NB4 (cell line): ENCODE measurements around the gene CTTNBP2.

Experiments
- DNase-seq: peaks from one replicate; pipeline ENCODE4 v3.0.0; 2010; ENCODE audit warnings: low read depth
- H3K4me3 ChIP-seq: one replicate; pipeline ENCODE4 v1.5.1; 2011; ENCODE audit warnings: mild to moderate bottlenecking, low read depth, low read length, moderate library complexity
- MYC ChIP-seq: IDR thresholded peaks from 2 replicates; pipeline ENCODE4 v1.6.1; 2011; ENCODE audit warnings: low read depth, low read length
- POLR2A ChIP-seq: IDR thresholded peaks from 2 replicates; pipeline ENCODE4 v1.6.1; 2011; ENCODE audit warnings: mild to moderate bottlenecking; ENCODE audit not compliant: insufficient read length; ENCODE audit errors: extremely low read depth
- TF ChIP-seq, protein P1 (sequence below): IDR thresholded peaks from 2 replicates; pipeline ENCODE4 v1.6.1; 2011; ENCODE audit warnings: low read depth, low read length
- TF ChIP-seq, protein P2 (sequence below): IDR thresholded peaks from one replicate; pipeline ENCODE4 v1.5.1; 2012; ENCODE audit warnings: low read depth, low read length

CTTNBP2 gene

DNA sequence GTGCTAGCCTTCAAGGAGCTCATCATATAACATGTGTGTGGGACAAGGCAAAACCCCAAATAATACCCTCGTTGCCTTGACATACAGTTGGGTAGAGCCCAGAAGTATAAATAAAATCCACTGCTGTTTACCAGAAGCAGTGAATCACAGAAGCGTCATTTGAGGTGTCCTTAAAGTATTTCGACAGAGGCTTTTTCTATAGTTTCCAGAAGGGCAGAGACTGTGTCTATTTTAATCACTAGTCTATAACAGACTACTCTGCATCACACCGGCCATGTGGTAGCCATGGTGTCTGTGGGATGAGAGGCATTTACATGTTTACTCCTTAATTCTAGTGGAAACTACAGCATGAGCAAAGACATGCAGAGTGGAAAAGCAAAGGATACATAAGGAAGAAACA, 131.3 kb downstream of the CTTNBP2 start:
- TF ChIP-seq, protein P1, sequence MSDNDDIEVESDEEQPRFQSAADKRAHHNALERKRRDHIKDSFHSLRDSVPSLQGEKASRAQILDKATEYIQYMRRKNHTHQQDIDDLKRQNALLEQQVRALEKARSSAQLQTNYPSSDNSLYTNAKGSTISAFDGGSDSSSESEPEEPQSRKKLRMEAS = no peak
- TF ChIP-seq MYC (no peak), POLR2A (no peak)
- TF ChIP-seq, protein P2, sequence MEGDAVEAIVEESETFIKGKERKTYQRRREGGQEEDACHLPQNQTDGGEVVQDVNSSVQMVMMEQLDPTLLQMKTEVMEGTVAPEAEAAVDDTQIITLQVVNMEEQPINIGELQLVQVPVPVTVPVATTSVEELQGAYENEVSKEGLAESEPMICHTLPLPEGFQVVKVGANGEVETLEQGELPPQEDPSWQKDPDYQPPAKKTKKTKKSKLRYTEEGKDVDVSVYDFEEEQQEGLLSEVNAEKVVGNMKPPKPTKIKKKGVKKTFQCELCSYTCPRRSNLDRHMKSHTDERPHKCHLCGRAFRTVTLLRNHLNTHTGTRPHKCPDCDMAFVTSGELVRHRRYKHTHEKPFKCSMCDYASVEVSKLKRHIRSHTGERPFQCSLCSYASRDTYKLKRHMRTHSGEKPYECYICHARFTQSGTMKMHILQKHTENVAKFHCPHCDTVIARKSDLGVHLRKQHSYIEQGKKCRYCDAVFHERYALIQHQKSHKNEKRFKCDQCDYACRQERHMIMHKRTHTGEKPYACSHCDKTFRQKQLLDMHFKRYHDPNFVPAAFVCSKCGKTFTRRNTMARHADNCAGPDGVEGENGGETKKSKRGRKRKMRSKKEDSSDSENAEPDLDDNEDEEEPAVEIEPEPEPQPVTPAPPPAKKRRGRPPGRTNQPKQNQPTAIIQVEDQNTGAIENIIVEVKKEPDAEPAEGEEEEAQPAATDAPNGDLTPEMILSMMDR = no peak
- no peak for DNase-seq
- H3K4me3 ChIP-seq = no peak overlapping the region

DNA sequence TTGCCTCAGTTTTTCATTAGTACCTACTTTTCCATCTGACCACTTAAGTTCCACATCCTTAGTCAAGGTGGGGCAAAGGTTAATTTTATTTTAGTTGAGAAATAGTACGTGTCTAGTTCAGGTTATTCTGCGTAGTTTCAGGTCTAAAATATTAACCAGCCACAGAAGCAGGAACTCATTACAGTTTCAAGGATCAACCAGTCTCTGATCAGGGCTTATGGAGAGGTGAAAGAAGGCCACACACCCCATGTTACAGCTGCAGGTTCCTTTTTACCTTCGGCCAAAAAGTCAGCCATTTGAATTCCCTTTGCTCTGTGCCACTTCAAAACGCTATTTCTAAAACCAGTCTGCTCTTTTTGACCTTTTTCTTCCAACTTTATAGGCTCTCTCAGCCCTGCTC, 134.2 kb downstream of the CTTNBP2 start:
- TF ChIP-seq, protein P1 = no peak
- DNase-seq = no peak
- H3K4me3 ChIP-seq = no peak overlapping the region

DNA sequence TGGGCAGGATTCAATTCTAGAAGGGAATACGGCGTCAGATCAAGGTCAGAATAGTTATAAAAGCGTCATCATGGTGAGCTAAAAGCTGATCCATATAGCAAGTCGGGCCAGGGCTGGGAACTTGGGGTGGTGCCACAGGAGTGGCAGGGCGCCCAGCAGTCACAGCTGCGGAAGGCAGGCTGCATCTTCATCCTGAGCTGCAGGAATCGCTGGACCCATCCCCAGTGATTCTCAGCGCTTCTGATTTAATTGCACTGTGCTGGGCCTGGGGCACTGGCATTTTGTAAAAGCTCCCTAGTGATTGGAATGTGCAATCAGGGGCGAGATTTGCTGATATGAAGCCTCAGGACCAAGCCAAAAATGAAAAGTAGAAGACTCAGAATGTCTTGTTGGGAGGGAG, 135.3 kb downstream of the CTTNBP2 start:
- TF ChIP-seq MYC (no peak), POLR2A (no peak)
- TF ChIP-seq, protein P2 = no peak
- TF ChIP-seq, protein P1 = no peak

DNA sequence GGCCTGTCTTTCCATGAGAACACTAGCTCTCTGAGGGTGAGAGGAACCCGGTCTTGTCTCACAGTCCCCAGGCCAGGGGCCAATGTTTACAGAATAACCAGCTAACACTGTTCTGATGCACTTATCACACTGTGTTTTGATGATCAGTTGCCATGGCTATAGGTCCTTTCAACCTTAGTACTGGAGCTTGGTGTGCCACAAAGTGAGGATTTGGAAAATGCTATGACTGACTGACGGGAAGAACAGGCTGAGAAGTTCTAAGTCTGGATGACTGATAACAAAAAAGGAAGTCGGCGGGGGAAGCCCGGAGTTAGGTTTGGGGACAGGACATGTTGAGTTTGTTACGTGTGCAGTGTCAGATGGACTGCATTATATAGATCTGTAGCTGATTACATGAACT, 141.8 kb downstream of the CTTNBP2 start:
- TF ChIP-seq MYC = no peak
- TF ChIP-seq POLR2A = no peak
- TF ChIP-seq, protein P1 = no peak
- TF ChIP-seq, protein P2 = no peak
- DNase-seq = no peak
- no peak overlapping the region for H3K4me3 ChIP-seq

More for the DNA sequence above, 135.3 kb downstream of the CTTNBP2 start:
- no peak overlapping the region for H3K4me3 ChIP-seq
- DNase-seq = no peak

DNA sequence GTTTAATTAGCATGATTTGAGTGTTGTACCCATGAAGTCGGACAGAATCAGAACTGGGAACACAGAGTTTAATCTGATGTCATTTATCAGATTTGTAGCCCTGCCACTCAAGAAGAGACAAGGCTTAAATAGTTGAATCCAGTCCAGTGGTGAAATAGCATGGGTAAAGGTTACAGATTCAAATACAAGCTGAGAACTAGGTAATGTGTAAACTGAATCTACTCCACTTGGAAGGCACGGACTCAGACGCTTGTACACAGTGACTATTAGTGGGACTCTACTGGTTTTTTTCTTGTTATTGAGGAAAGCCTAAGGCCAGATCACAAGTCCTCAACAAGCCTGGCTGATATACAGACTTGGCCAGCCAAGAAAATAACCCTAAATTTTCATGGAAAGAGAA, 142.9 kb downstream of the CTTNBP2 start:
- TF ChIP-seq, protein P2 = no peak
- no peak overlapping the region for H3K4me3 ChIP-seq
- no peak for DNase-seq

DNA sequence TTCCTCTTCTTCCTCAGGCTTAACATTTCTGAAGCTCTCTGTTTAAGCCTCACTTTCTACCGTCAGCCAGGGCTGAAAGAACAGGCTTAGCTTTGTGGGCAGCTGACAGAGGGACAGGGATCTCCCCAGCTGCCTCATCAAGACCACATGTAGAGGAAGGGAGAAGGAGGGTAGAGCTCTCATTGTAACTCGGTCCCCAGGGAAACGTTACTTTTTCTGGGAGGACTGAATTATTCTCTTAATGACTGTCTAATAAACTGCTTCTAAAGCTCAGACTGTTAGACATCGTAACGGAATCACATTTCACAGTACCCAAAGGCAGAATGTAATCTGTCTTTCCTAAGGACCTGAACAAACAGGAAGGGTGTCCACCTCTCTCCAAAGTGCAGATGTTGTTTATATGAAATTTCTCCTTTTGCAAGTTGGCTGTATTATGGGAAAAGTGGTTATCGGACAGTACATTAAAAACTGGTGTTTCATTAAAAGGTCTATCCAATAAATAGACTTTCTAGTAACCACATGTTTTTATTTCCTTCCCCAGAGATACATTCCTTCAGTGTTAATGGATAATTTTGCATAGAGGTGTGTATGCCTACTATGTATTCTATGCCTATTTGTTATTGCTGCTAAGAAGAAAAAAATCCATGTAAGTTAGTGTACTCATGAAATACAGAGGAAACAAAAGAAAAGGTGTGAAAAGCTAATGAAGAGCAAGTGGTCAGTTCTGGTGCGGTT, 144.2 kb downstream of the CTTNBP2 start:
- no peak for TF ChIP-seq MYC
- TF ChIP-seq, protein P1 = no peak
- TF ChIP-seq POLR2A = no peak
- TF ChIP-seq, protein P2 = no peak
- H3K4me3 ChIP-seq = no peak overlapping the region
- peak; percentile 14 for DNase-seq
